ES-I3 (cell line): Measurements from ENCODE around the gene CACNA1C.

Experiments
- H3K36me3 ChIP-seq: 2 replicates; pipeline ENCODE4 v1.6.1; 2013; ENCODE audit warnings: mild to moderate bottlenecking, low read length, control low read depth, moderate library complexity; ENCODE audit not compliant: insufficient read depth
- H3K4me1 ChIP-seq: 2 replicates; pipeline ENCODE4 v1.6.1; 2013; ENCODE audit warnings: mild to moderate bottlenecking, control low read depth, low read length; ENCODE audit not compliant: insufficient read depth
- H3K9ac ChIP-seq: 2 replicates; pipeline ENCODE4 v1.6.1; 2013; ENCODE audit warnings: low read depth, mild to moderate bottlenecking, low read length, moderate library complexity
- H3K9me3 ChIP-seq: 2 replicates; pipeline ENCODE4 v1.6.1; 2013; ENCODE audit warnings: mild to moderate bottlenecking, low read length, moderate library complexity; ENCODE audit not compliant: control insufficient read depth, insufficient read depth

Gene CACNA1C

DNA sequence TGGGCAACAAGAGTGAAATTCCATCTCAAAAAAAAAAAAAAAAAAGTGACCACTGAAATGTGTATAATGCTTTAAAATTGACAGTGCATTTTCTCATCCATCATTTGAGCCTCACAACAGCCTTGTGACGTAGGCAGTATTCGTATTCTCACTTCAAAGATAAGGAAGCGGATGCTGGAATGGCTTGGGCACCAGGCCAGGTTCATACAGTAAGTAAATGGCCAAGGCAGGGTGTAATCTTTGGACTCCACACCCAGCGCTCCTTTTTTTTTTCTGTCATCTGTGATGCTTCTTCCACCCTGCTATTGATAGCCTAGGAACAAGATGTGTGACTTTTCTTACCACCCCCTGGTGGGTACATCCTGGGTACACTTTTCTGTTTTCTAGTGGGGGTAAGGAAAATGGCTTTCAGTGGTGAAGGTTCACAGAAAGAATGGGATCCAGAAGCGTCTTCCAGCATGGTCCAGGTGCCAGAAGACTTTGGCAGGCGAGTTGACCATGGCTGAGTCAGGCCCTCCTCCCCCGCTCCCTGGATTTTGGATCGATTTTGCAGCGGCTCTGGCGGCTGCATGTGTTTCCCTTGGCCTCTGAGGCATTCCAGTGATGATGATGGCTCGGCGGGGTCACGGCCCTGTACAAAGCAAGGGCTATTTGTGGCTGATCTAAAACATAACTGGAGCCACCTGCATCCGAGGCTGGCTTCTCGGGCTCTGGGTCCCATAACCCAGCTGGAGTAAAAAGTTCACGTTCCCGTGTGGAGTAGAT, 110.6 kb downstream of the CACNA1C start:
- Histone ChIP-seq H3K4me1 (0 out of 2 replicates have a peak, but pooled peaks cover 5% of the 10 kb centered on the region), H3K36me3 (no peaks in the 10 kb centered on the region; the same call in 1 of the 2 replicates), H3K9me3 (no peaks in the 10 kb centered on the region), H3K9ac (no peak overlapping the region)

DNA sequence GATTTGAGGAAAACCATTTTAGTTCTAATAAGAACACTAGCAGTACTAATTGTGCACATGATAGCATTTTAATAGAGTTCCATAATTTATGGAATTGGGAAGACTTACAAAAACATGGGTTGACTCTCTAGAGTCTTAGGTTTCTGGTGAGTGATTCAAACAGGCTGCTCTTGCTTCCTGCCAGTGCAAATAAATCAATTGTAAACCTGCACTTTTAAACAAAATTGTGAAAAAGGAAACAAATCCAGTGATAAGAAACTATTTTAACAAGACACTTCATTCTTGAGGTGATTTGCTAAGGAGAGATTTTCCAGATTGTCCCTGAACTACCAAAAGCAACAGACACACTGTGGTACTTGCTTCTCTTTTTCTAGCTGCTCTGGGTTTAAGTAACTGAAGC, 112.2 kb downstream of the CACNA1C start:
- H3K4me1 ChIP-seq, result 0 out of 2 replicates have a peak, but pooled peaks cover 5% of the 10 kb centered on the region
- no peak overlapping the region for H3K9ac ChIP-seq
- no peaks in the 10 kb centered on the region; the same call in 1 of the 2 replicates for H3K36me3 ChIP-seq
- no peaks in the 10 kb centered on the region for H3K9me3 ChIP-seq

DNA sequence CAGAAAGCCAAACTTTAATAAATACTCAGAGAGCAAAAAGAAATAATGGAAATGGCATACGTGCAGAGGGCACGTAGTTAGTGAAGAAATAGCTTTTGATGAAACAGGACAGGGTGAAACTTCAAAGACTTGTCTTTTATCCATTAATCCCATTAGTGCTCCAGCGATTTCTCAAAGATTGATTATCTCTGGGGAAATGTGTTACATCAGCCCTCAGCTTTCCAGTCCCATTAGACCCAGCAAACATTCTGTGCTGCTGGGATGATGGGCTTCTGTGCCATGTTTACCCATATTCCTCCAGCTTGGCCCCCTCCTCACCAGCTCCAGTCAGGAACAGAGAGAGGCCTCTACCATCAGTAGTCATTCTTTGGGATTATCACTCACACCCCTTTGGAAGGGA, 113.1 kb downstream of the CACNA1C start:
- Histone ChIP-seq H3K9me3 (no peaks in the 10 kb centered on the region), H3K36me3 (no peaks in the 10 kb centered on the region; the same call in 1 of the 2 replicates), H3K4me1 (0 out of 2 replicates have a peak, but pooled peaks cover 5% of the 10 kb centered on the region), H3K9ac (no peak overlapping the region)

DNA sequence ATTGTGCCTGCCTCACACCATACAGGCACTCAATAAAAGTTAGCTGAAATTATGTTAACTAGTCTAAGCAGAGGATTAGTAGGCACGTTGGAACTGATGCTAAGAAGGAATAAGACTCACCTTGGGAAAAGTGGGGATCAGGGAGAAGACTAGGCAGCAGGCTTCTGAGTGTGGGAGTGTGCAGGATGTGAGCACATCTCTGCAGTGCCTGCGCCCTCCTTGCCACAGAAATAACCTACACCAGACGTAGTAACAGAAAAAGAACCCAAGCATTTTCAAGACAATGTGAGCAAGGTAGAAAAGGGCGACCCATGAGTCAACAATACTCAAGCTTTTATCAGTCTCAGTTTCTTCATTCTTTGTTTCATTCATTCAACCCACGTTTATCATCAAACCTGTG, 113.9 kb downstream of the CACNA1C start:
- no peaks in the 10 kb centered on the region for H3K9me3 ChIP-seq
- no peak overlapping the region for H3K9ac ChIP-seq
- no peaks in the 10 kb centered on the region; the same call in 1 of the 2 replicates for H3K36me3 ChIP-seq
- H3K4me1 ChIP-seq, result 0 out of 2 replicates have a peak, but pooled peaks cover 1% of the 10 kb centered on the region

DNA sequence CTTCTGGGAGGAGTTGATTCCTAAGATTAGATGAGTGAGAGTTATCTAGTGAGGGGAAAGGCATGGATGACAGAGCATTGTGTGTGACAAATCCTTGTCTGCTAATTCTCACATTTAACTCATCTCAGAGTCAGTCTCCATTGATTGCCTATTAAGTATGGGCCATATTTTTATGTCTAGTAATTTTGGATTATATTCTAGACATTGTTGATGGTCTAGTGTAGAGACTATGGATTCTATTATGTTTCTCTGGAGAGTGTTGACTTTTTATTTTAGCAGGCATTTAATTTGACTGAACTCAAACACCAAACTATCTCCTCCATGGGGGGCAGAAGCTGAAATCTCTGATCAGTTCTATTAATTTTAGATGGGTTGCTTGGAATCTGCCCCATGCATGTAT, 114.4 kb downstream of the CACNA1C start:
- H3K9ac ChIP-seq, result no peak overlapping the region
- no peaks in the 10 kb centered on the region; the same call in 1 of the 2 replicates for H3K36me3 ChIP-seq
- no peaks in the 10 kb centered on the region for H3K9me3 ChIP-seq
- no peaks in the 10 kb centered on the region for H3K4me1 ChIP-seq

DNA sequence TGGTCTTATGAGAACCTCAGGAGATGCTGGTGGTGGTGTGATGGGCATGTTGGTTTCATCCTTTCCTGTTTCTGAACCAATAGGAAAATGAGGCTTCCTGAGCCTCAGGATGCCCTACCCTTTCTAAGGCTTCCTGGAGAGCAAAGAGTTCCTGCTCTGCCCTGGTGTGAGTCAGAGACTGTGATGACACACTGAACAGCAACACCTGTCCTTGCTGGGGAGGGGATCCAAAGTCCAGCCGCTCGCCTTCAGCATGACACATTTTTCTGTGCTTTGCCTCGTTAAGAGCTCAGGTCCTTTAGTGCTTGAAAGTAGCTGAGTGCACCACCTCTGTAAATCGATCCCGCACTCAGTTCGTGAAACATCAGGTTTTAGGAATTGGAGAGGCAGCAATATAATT, 116.0 kb downstream of the CACNA1C start:
- H3K9ac ChIP-seq, result no peak overlapping the region
- no peaks in the 10 kb centered on the region for H3K9me3 ChIP-seq
- no peaks in the 10 kb centered on the region; the same call in 1 of the 2 replicates for H3K36me3 ChIP-seq
- no peaks in the 10 kb centered on the region for H3K4me1 ChIP-seq

DNA sequence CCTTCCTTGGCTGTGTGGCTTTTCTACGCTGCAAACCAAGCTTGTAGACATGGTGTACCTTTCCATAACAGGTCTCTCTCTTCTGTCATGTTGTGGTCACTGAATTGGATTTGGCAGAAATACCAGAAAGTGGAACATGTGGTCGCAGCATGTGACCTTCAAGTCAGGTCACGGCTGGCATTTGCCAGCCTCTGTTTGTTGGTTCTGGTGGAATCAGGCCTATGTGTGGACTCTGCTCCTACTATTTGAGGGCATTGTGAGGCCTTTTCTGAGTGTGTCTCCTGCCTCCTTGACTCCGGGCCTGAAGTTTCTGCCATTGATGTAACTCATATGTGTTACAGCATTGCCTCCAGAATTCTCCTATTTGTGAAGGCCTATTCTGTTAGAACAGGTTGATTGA, 116.7 kb downstream of the CACNA1C start:
- no peaks in the 10 kb centered on the region for H3K9me3 ChIP-seq
- H3K36me3 ChIP-seq, result no peaks in the 10 kb centered on the region; the same call in 1 of the 2 replicates
- no peak overlapping the region for H3K9ac ChIP-seq
- H3K4me1 ChIP-seq, result no peaks in the 10 kb centered on the region

DNA sequence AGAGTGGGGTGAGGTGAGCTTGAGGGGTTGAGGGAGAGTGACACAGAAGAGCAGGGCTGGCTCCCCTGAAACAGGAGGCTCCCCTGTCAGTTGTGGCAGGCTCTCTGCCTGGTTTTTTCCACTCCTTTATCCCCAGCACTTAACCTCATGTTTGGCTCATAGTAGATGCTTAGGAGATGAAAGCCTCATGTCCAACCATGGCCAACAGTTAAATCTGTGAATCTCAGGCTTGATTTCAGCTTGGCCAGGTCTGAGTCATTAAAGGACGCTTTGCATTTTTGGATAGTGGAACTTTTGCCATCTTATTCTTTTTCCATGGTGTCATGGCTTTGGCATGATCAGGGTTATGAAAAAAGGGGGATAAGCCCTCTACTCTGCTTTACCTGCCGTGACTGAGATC, 117.2 kb downstream of the CACNA1C start:
- Histone ChIP-seq H3K9me3 (no peaks in the 10 kb centered on the region), H3K9ac (no peak overlapping the region), H3K36me3 (no peaks in the 10 kb centered on the region; the same call in 1 of the 2 replicates), H3K4me1 (no peaks in the 10 kb centered on the region)

DNA sequence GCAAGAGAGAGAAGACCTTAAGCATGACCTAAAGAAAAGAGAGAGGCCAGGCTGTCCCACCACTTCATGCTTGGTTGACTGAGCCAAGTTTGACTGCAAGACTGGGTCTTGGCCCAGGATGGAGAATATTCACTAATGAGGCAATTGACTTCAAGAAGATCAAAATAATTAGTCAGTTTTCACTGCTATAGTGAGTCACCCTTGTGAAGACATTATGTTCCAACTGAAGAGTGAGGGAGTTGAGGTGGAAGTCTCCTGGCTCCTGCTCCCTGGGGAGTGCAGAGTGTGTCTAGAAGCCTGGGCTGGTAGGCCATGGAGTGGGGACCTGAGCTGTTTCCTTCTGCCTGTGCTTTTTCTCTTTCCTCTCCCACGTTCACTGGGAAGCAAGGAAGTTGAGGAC, 117.6 kb downstream of the CACNA1C start:
- H3K9ac ChIP-seq, result no peak overlapping the region
- no peaks in the 10 kb centered on the region; the same call in 1 of the 2 replicates for H3K36me3 ChIP-seq

DNA sequence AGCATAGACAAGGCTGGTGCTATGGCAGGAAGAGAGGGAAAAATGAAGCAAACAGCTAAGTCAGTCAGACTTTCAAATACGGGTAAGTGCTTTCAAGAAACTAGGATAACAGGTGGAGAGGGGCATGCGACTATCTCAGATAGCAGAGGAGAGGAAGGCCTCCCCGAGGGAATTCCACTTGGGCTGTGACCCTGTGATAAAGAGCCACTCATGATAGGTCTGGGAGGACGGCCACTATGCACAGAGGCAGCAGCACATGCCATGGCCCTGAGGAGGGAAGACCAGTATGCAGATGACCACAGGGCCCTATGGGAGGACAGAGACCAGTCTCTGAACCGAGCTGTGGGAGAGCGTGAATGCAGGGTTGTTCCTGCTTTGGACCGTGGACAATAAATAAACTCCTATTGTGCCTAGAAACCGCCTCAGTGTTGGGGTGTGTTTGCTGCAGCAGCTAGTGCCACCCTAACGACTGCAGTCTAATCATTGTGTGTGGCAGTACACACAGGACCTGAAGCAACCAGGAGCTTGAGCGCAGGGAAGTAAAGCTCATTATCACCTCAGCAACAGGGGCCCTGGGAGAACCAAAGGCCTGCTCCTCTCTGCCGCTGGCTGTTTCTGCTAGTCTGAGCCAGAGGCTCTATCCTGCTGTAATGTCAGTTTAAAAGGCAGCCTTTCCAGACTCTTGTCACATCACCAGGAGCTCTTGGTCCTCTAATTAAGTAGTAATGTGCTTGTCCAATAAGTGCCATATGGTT, 119.1 kb downstream of the CACNA1C start:
- Histone ChIP-seq H3K9me3 (no peaks in the 10 kb centered on the region), H3K9ac (no peak overlapping the region), H3K4me1 (no peaks in the 10 kb centered on the region), H3K36me3 (no peaks in the 10 kb centered on the region; the same call in 1 of the 2 replicates)

More for the DNA sequence above, 117.6 kb downstream of the CACNA1C start:
- H3K9me3 ChIP-seq, result no peaks in the 10 kb centered on the region
- H3K4me1 ChIP-seq, result no peaks in the 10 kb centered on the region

DNA sequence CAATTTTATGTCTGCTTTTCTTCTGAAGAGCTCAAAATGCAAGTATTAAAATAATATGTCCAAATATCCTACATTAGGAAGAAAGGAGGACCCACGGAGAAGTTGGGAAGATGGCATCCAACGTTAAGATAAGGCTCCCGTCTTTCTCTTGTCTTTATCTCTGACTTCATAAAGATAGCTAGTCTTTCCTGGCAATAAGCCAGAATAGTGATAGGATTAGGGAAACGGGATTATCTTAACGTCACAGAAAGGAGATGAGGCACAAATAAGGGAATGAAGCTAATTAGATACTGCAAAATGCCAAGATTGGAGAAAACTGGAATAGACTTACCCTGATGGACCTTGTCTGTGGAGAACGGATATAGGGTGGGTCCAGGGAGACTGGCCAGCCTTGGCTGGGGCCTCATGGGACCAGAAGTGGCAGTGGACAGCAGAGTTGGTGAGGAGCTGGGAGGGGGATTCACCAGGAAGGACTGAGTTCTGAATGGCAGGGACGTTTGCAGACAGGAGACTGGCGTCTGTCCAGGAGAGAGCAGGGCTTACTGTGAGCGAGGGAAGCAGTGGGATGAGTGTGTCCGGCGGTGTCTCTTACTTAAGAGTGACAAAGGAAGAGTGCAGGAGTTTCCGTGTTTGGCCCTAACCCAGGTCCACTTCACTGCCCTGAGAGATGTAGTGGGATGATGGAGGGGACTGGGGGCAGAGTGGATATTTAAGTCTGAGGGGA, 119.9 kb downstream of the CACNA1C start:
- Histone ChIP-seq H3K9ac (no peak overlapping the region), H3K36me3 (no peaks in the 10 kb centered on the region; the same call in 1 of the 2 replicates), H3K4me1 (no peaks in the 10 kb centered on the region), H3K9me3 (no peaks in the 10 kb centered on the region)

DNA sequence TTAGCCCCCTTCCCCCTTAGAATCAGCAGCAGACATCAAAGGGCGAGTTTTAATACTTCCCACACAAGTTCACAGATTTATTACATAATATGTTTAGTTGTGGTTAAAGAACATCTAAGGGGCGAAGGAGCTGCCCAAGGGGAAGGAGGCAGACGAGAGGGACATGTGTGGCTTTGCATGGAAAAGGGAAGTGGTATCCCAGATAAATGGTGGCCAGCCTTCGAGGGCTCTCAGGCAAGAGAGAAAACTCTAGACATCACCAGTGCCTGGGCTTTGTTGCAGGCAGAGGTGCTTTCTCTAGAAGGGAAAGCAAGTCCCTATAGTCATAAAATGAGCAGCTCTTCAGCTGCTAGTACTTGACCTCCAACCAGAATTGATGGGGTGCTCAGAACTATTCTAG, 121.2 kb downstream of the CACNA1C start:
- no peaks in the 10 kb centered on the region for H3K4me1 ChIP-seq
- H3K9ac ChIP-seq, result no peak overlapping the region
- H3K9me3 ChIP-seq, result no peaks in the 10 kb centered on the region
- no peaks in the 10 kb centered on the region for H3K36me3 ChIP-seq

DNA sequence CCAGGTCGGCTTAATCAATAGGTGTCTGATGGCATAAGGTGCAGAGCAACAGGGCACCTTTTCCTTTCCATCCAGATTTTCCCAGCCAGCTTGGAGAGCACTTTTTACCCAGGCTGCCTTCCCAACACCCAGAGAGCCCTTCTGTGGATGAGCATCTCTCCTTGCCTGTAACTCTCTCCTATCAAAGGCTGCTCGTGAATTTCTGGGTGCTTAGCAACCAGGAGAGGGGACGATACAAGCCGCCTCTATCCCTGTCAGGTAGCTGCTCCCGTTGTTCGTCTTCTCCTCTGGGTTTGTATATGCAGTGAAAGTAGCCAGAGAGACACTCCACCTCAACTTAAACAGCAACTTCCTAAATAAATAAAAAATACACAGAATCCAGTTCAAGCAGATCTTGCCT, 124.2 kb downstream of the CACNA1C start:
- no peaks in the 10 kb centered on the region for H3K9me3 ChIP-seq
- H3K36me3 ChIP-seq, result no peaks in the 10 kb centered on the region
- no peak overlapping the region for H3K9ac ChIP-seq
- peaks cover 3% of the 10 kb centered on the region; the same call in 1 of the 2 replicates for H3K4me1 ChIP-seq

DNA sequence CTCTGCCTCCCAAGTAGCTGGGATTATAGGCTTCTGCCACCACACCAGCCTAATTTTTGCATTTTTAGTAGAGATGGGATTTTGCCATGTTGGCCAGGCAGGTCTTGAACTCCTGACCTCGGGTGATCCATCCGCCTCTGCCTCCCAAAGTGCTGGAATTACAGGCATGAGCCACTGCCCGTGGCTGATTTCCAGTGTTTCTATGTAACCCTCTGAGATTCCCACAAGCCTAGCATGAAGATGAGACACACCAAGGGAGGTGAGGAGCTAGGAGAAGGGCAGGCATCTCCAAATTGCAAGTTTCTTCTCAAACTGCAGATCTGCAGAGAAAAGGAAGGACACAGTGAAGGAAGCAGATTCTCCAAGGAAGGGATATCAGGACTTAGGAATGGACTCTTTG, 125.0 kb downstream of the CACNA1C start:
- H3K9me3 ChIP-seq, result no peaks in the 10 kb centered on the region
- H3K36me3 ChIP-seq, result no peaks in the 10 kb centered on the region
- H3K4me1 ChIP-seq, result peaks cover 3% of the 10 kb centered on the region; the same call in 1 of the 2 replicates
- no peak overlapping the region for H3K9ac ChIP-seq
